Panc1 (cell line): ENCODE measurements around the gene DDX1.

Source experiments
- CTCF ChIP-seq: fragments of 450-650 bp; IDR thresholded peaks from 2 replicates; pipeline ENCODE4 v1.5.1; 2017; ENCODE audit warnings: mild to moderate bottlenecking
- POLR2AphosphoS5 ChIP-seq: IDR thresholded peaks from 2 replicates; pipeline ENCODE4 v1.6.1; 2012; ENCODE audit warnings: mild to moderate bottlenecking, low read depth, low read length, moderate library complexity
- TCF7L2 ChIP-seq: IDR thresholded peaks from 2 replicates; pipeline ENCODE4 v1.6.1; 2011; ENCODE audit warnings: mild to moderate bottlenecking, low read depth, low read length, inconsistent platforms

GRCh38 chr2:15601681-15602080, 10.0 kb downstream of the DDX1 start:
- no peak for TF ChIP-seq CTCF
- no peak for TF ChIP-seq POLR2AphosphoS5
- TF ChIP-seq TCF7L2, result no peak
